ENCODE results near the gene ENAH.
A peak's percentile ranks its signal among the peaks of the same experiment; 100 is the strongest.

The ENAH gene

GRCh38 chr1:225449261-225449660, 203.7 kb downstream of the ENAH start:
- no peak overlapping the region for H3K4me3 ChIP-seq (ENCODE audit: low read depth, low read length)
- no peak for TF ChIP-seq CTCF (IDR thresholded peaks at IDR 0.05; ENCODE audit: control insufficient read depth, extremely low read depth, insufficient read depth)
- DNase-seq (ENCODE audit: low read depth): no peak

- no peak overlapping the region for H3K4me3 ChIP-seq (ENCODE audit: low read depth, low read length)
- no peak for DNase-seq (ENCODE audit: low read depth)
- TF ChIP-seq CTCF (IDR thresholded peaks at IDR 0.05; ENCODE audit: control insufficient read depth, extremely low read depth, insufficient read depth): no peak
Observed at GRCh38 chr1:225448146-225448805, 204.6 kb downstream of the ENAH start.

GRCh38 chr1:225447650-225448089, 205.3 kb downstream of the ENAH start:
- peak; percentile 45 for DNase-seq (ENCODE audit: low read depth)
- no peak for TF ChIP-seq CTCF (IDR thresholded peaks at IDR 0.05; ENCODE audit: control insufficient read depth, extremely low read depth, insufficient read depth)
- H3K4me3 ChIP-seq (ENCODE audit: low read depth, low read length): no peak overlapping the region

- no peak overlapping the region for H3K4me3 ChIP-seq (ENCODE audit: low read depth, low read length)
- DNase-seq (ENCODE audit: low read depth): no peak
- no peak for TF ChIP-seq CTCF (IDR thresholded peaks at IDR 0.05; ENCODE audit: control insufficient read depth, extremely low read depth, insufficient read depth)
Observed at GRCh38 chr1:225446981-225447615, 205.8 kb downstream of the ENAH start.

- TF ChIP-seq CTCF (IDR thresholded peaks at IDR 0.05; ENCODE audit: control insufficient read depth, extremely low read depth, insufficient read depth): no peak
- DNase-seq (ENCODE audit: low read depth): no peak
- no peak overlapping the region for H3K4me3 ChIP-seq (ENCODE audit: low read depth, low read length)
Observed at GRCh38 chr1:225446595-225446960, 206.3 kb downstream of the ENAH start.

GRCh38 chr1:225445639-225446594, 207.0 kb downstream of the ENAH start:
- no peak overlapping the region for H3K4me3 ChIP-seq (ENCODE audit: low read depth, low read length)
- no peak for DNase-seq (ENCODE audit: low read depth)

More at GRCh38 chr1:225445639-225446594, 207.0 kb downstream of the ENAH start:
- TF ChIP-seq CTCF (IDR thresholded peaks at IDR 0.05; ENCODE audit: control insufficient read depth, extremely low read depth, insufficient read depth): no peak

All from LNCaP clone FGC (cell line).